GM18517 (cell line): ENCODE data around the gene BCL2L14.

Source experiments
- ATAC-seq: cut with Tn5 transposase; IDR thresholded peaks from one replicate; pipeline ENCODE4 v1.9.1; 2021; ENCODE audit warnings: mild to moderate bottlenecking, moderate library complexity; ENCODE audit not compliant: unreplicated experiment

BCL2L14 gene

DNA sequence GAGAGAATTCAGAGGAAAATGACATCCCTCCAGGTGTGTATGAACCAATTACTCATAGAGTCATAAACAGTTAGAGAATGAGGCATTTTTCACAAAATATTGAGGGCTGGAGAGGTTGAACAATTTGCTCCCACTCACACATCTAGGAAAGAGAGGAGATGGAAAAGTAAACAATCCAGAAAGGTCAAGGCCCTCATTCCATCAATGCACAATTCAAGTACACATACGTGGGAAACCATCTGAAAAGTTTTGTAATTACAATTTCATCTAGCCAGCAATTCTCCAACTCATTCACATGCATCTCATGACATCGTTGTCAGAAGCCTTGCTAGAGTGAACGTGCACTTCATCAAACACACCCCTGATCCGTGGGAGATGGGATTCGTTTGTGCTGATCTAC is 15.7 kb upstream of the BCL2L14 start:
- ATAC-seq, result no peak

DNA sequence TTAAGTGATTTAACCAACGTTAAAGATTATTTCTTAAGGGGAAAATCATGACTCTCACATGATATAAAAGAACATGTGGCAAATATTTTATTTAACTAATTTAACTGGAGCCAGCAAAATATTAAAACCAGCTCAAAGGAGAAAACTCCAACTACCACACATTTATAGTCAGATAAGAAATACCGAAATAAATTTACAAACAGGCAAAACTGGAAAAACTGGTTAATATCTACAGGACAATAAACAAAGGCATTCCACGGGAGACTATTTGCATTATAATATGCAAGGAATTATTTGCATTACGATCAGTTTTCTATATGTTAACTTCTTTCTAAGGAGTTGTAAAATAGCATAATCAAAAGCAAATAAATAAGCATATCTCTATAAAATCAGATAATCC is 13.8 kb upstream of the BCL2L14 start:
- no peak for ATAC-seq

DNA sequence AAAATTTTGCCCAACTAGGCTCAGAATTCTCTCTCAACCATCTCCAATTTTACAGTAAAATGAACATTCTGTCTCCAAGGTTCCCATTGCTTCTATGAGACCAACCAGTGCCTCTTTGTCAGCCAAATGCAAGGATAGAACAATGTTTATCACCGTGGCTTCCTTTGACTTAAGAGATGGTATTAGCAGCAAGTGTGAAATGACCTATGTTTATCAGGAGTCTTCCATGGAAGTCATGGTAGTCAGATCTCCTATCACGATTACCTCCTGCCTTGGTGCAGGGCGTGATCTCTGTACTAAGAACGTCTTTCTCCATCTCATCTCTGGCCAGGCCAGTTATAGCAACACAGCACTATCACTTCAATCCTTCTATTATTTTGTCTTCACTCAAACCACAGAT is 6.1 kb upstream of the BCL2L14 start:
- ATAC-seq, result no peak

DNA sequence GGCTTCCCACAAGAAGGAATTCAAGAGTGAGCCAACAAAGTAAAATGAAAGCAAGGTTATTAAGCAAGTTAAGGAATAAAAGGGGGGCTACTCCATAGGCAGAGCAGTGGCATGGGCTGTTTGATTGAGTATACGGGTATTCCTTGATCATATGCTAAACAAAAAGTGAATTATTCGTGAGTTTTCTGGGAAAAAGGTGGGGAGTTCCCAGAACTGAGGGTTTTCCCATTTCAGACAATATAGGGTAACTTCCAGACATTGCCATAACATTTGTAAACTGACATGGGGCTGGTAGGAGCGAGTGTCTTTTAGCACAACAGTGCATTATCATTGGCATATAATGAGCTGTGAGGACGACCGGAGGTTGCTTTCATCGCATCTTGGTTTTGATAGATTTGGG is 2.0 kb upstream of the BCL2L14 start:
- ATAC-seq, result no peak

DNA sequence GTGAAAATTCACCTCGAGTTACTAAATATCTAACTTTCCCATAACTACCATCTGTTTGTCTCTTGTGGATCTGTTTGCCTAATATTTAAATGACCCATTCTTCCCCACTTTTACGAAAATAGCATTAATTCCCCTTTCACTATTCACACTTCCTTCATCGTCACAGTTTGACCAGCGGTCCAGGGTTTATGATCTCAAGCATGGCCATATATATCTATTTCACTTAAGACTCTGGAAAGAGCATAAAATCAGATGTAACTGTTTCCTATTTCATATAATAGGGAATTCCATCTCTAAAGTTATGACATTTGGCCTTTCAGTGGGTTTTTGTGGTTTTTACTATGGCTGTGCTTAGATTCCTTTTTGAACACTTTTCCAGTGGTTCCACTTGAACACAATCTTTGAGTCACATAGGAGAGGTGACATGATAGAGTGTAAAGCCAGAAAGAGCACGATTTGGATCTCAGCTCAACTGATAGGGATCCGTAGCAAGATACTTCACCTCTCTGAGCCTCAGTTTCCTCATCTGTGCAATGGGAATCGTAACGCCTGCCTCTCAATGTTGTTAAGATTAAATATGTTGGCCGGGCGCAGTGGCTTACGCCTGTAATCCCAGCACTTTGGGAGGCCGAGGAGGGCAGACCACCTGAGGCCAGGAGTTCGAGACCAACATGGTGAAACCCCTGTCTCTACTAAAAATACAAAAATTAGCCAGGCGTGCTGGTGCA is 754 bp upstream of the BCL2L14 start:
- ATAC-seq, result no peak

DNA sequence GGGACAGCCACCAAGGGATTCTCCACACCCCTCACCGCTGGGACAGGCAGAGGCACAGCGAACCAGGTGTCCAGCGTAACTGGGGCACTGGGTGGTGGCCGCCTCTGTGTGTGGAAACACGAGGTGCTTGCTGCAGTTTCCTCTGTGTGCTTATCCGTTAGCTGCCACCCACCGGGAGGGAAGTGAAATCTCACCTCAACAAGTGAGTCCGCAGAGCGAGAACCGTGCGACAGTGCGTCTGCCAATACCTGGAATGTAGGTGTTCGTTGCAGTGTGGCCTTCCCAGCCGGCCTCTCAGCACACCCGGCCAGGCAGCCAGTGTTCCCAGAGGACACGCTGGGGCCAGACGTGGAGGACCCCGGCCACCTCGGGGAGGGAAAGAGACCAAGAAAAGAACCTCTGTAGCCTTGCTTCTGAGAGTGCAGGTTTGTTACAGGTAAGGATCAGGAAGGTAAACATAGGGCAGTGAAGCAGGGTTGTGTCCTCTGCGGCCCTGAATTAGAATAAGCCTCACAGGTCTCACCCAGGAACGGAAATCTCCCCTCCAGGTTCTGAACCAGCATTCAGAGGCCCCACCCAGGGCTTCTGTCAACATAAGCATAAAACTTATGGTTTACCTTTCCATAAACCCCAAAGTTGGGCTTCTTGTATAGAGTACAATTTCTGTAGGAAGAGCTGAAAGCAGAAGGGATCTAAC is 1.5 kb downstream of the BCL2L14 start:
- ATAC-seq, result no peak

DNA sequence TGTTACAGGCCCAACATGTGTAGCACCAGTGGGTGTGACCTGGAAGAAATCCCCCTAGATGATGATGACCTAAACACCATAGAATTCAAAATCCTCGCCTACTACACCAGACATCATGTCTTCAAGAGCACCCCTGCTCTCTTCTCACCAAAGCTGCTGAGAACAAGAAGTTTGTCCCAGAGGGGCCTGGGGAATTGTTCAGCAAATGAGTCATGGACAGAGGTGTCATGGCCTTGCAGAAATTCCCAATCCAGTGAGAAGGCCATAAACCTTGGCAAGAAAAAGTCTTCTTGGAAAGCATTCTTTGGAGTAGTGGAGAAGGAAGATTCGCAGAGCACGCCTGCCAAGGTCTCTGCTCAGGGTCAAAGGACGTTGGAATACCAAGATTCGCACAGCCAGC is 8.6 kb downstream of the BCL2L14 start:
- ATAC-seq, result no peak

DNA sequence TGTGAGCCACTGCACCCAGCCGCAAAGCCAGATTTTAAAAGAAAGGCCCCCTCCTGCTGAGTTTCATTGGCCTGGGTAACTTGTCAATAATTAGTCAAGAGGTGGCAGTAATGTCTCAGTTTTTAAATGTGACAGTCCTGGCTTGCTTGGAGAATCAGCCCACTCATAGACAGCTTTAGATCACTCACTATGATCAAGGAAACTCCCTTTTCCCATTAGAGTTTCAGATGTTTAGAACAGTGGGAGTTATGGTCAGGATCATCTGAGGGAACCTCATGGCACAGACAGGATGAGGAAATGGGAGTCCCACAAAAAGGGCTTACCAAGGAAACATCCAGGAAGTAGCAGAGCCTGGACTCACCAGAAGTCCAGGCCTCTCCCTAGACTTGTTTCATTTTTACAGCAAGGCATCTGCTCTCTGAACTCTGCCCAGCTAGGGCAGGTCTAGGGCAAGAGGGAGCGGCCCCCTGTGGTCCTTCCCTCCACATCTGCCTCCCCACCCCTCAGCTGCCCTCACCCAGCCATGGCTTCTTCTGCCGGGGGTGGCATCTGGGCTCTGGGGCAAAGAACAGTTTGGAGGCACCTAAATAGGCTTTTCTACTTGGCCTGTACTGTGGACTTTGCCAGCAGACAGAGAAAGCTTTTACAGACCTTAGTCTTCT is 11.2 kb downstream of the BCL2L14 start:
- no peak for ATAC-seq

DNA sequence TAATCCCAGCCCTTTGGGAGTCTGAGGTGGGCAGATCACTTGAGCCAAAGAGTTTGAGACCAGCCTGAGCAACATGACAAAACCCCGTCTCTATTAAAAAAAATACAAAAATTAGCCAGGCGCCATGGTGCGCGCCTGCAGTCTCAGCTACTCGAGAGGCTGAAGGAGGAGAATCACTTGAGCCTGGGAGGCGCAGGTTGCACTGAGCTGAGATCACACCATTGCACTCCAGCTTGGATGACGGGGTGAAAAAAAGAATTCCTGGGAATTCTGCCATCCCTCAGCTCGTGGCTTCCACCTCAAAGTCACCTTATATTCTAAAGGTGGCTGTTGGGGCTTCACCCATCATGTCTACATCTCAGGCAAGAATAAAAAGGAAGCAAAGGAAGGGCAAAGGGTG is 12.9 kb downstream of the BCL2L14 start:
- no peak for ATAC-seq

DNA sequence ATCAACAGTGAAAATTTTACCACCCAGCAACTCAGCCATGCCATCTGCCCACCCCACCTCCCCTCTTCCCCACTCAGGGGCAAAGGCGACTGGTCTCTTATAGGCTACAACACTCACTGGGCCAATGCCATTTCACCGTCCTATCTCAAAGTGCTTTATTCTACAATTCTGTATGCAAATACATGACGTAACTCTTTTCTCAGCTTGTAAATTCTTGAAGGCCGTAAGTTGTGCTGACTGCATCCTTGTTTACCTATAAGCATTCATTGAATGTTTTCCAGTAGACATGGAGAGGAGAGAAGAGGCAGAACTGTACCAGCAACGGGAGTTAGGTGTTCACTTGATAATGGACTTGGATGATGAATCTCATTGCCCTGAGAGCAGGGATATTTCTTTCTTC is 15.6 kb downstream of the BCL2L14 start:
- ATAC-seq, result no peak

DNA sequence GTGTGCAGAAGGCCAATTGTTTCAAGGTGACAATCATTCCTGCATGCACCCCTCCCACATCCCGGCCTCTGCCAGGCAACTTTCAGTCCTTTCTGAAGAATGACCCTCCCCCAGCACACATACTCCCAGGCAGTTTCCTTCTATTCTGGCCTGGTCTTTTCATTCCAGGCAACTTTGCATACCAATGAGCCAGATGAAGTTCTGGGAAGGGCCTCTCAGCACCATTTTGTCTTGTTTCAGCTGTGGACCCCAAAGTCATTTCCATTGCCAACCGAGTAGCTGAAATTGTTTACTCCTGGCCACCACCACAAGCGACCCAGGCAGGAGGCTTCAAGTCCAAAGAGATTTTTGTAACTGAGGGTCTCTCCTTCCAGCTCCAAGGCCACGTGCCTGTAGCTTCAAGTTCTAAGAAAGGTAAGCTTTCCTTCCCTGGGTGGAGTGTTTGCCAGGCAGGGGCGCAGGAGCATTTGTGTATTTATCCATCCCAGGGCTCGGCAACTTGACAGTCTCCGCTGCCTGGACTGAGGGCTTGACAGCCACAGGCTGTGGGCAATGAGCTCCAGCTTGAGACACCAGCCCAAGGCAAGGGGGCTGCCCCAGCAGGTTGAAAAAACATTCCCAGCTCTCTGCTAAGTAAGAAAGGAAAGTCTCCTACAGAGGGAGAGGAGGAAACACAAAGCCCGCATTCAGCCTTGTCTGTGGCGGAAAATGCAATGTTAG is 16.4 kb downstream of the BCL2L14 start:
- ATAC-seq, result no peak

DNA sequence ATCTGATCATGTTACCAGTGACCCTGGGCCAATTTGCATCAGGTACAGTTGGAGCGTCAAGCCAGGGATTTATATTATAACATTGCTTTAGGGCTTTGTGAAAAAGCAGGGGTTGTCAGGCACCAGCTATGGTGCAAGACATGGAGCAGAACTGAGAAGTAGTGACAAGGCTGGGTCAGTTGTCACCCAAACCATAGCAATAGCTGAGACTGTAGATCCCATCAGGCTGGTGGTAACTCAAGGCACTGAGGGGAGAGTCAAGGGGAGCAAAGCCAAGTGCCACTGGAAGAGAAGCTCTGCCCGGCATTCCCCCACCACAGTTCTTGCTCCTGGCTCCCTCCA is 16.9 kb downstream of the BCL2L14 start:
- no peak for ATAC-seq

DNA sequence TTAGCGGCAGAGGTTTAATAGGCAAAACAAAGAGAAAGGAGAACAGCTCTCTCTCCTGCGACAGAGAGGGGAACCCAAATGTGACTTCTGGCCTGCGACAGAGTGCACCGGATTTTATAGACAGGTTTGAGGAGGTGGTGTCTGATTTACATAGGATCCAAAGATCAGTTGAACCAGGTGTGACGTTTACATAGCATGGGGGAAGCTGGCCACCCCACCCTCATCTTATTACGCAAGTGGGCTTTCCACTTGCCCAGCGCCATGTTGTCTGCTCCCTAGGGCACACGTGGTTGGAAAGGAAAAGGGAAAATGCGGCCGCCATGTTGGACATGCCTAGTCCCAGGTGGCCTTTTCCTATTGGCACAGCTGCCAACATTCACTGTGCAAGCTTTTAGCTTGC is 17.4 kb downstream of the BCL2L14 start:
- ATAC-seq, result no peak

DNA sequence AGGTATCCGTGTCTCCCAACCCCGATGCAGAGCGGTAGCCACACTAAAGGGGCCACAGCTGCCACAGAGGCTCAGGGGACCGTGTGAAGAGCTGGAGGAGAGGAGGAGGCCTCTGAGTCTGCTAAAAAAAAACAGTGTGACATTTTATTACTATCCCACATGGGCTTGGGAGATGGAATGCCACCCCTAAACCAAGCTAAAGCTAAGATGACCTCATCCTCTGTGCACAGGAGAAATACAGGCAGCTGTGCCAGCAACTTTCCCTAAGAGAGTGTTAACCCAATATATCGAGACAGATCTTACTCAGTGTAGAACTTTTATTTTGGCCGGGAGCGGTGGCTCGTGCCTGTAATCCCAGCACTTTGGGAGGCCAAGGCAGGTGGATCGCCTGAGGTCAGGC is 18.0 kb downstream of the BCL2L14 start:
- ATAC-seq, result no peak

DNA sequence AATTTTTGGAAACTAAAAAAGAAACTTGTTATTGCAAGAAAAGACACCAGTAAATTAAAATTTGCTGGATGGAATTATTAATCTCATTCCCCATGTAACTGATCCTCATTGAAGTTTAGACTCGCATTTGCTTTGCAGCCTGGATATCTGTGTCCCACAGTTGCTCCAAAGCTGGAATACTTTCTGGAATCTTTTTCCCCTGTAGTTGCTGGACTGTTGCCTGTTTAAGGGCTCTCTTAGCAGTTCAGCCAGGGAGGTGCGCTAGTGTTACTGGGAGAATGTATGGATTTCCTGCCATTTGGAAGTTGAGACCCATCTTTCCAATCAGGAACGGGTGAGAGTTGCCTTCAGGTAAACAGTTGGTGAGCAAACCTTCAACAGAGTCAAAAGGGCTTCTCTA is 20.3 kb downstream of the BCL2L14 start:
- no peak for ATAC-seq

DNA sequence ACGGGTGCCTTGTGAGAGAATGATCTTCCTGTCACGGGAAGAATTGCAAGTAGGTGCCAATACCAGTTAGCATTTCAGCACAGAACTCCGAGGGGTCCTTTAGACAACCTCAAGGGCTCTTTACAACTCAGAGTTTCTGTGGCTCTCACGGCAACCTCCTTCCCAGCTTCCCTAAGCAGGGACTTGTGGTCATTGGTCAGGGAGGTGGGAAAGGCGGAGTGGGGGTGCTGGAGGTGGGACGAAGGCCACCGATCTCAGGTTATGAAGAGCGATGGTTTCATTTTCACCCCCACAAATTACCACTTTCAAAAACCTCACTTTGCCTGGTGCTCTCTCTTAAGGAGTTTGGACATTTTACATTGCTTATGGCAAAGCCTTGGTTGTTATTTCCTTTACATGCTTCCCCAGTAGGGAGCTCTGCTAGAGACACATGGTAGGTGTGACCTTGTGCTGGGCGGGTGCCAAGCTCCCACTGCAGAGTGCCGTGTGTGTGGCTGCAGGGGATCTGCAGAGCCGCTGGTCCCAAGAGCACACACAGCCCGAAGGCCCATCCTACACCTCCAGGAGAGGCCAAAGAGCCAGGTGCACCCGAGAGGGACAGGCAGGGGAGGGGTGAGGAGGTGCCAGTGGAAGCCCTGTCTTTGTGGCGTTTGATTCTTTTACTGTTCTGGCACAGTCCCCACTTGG is 21.4 kb downstream of the BCL2L14 start:
- no peak for ATAC-seq

DNA sequence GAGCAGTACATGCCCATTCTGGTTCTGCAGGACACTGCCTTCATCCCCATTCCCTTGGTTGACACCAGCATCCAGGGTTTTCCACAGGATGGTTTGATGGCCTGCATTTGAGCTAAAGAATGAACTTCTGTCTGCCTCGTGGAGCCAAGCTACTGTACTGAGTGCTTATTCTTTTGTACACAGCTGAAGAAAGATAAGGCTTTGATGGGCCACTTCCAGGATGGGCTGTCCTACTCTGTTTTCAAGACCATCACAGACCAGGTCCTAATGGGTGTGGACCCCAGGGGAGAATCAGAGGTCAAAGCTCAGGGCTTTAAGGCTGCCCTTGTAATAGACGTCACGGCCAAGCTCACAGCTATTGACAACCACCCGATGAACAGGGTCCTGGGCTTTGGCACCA is 23.7 kb downstream of the BCL2L14 start:
- ATAC-seq, result no peak

DNA sequence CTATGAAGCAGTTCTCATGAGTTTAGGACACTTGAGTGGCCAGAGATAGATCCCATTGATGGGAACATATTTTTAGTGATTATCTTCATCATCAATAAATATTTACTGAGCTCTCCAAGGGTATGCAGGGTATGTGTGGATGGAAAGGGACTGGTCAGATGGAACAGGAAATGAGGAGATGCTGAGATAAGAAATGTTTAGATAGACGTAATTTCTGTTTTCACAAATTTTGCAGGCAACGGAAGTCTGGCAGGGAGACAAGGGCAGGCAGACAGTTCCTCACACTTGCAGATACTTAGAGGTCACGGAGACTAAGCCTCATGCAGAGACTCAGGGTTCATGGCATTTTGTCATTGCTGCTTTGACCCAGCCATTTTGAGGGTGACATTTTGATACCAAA is 24.3 kb downstream of the BCL2L14 start:
- no peak for ATAC-seq

DNA sequence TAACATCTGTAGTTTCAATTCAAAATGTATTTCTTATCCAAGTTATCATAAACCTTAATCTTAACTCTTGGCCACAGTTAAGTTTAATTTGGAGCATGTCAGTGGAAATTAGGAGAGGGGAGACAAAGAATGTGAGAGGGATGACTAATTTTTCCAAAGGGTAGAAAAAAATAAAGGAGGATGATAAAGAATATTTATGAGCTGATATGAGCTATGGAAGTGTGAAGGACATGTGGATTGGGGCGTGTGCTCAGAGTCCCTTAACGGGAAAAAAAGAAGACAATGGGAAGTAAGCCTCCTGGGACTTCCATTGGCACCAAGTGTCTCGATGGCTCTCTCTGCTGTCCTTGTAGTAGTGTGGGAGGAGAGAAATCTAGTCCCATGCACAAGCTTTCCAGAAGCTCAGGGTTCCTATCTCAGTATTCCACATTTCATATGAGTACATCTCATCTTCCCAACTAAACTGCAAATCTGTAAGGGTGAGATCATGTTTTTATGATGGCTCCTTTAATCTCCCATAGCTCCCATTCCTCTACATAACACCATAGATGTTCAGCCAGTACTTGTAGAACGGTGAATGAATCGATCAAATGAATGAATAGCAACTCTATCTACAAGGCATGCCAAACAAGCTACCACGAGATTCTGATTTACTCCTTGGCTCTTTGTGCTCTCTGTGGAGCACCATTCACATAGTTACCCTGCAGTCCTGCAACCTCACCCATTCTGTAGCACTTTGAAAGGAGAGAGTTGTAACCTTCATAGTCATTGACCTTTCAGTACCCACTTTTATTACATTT is 27.4 kb downstream of the BCL2L14 start:
- no peak for ATAC-seq

DNA sequence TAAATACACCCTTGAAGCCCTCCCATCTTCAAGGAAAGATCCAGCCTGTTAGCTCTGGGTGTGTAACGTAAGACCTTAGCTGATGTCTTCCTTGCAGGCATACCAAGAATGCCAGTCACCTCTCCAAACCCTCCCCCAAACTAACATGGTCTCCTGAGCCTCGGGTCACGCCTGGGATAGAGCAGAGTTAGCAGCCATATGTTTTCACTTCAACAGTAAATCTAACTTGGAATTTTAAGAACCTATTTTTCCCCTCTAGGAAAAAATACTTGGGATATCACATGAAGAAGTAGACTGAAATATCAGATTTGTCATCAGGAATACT is 27.9 kb downstream of the BCL2L14 start:
- no peak for ATAC-seq

DNA sequence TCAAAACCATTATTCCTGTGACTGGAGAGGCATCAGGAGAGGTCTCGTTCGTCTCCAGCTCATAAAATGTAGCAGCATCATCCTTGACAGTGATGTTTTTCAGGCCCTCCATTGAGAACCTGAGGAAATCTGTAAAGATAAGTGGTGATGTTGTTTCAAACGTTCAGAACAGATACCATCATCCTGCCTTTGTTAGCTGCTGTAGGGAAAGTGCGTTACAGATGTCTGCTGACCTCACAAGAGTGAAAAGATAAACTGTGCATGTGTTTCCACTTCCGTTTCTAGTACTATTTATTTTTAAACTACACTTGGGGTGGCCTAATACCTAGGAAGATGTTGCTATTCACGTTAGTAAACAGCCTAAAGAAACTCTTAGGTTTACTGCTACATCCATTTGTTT is 28.4 kb downstream of the BCL2L14 start:
- ATAC-seq, result no peak
